ENCODE measurements around the gene USP49.

The USP49 gene

GRCh38 chr6:41818271-41819054, 76.7 kb downstream of the USP49 start:
- Histone ChIP-seq H3K4me1 (ENCODE audit: control insufficient read depth in 2 of 2, insufficient read depth in 1 of 2, low read depth in 1 of 2, low read length in 2 of 2) (no peaks in the 10 kb centered on the region), H3K18ac (ENCODE audit: low read length) (no peak overlapping the region), H2AK5ac (ENCODE audit: low read depth, low read length) (no peak overlapping the region), H3K9me3 (replicated peaks in 1 of 2; ENCODE audit: control insufficient read depth in 2 of 2, insufficient read depth in 1 of 2, low read depth in 1 of 2, low read length in 2 of 2) (no peaks in the 10 kb centered on the region), H4K8ac (ENCODE audit: low read depth, low read length) (no peak overlapping the region), H3K27me3 (ENCODE audit: control insufficient read depth in 3 of 3, insufficient read depth in 3 of 3, low read depth in 1 of 3, low read length in 3 of 3) (no peaks in the 10 kb centered on the region), H2BK5ac (ENCODE audit: low read length) (no peak overlapping the region), H2BK15ac (ENCODE audit: low read length) (no peak overlapping the region), H2BK120ac (ENCODE audit: low read depth, low read length) (no peak overlapping the region), H3K23ac (ENCODE audit: low read depth, low read length, poor library complexity) (no peak overlapping the region), H3K79me1 (ENCODE audit: low read depth, low read length) (no peaks in the 10 kb centered on the region), H3K4ac (ENCODE audit: low read length) (no peak overlapping the region), H2AFZ (ENCODE audit: low read length) (no peak overlapping the region), H3K27ac (replicated peaks; ENCODE audit: low read length) (no peak overlapping the region), H3K36me3 (replicated peaks in 1 of 2; ENCODE audit: control insufficient read depth in 2 of 2, insufficient read depth in 2 of 2, low read length in 2 of 2) (peaks cover 4 to 10% of the 10 kb centered on the region in 2 donors), H4K91ac (ENCODE audit: low read depth, low read length, poor library complexity) (no peak overlapping the region), H2BK12ac (ENCODE audit: low read length) (no peak overlapping the region), H3K4me2 (ENCODE audit: insufficient read depth, low read length, poor library complexity, severe bottlenecking) (no peak overlapping the region), H3K14ac (ENCODE audit: low read length) (no peak overlapping the region), H3K9ac (ENCODE audit: low read depth, low read length, poor library complexity) (no peak overlapping the region), H3K4me3 (ENCODE audit: low read length in 2 of 2) (no peak overlapping the region)
- no peak for DNase-seq (ENCODE audit: low spot score)
- no CpG with 5 or more reads among the region's 4 CpGs for WGBS, 2 donors (ENCODE audit: extremely low coverage in 2 of 2, insufficient read length in 2 of 2, insufficient replicate concordance in 1 of 2)

DNA sequence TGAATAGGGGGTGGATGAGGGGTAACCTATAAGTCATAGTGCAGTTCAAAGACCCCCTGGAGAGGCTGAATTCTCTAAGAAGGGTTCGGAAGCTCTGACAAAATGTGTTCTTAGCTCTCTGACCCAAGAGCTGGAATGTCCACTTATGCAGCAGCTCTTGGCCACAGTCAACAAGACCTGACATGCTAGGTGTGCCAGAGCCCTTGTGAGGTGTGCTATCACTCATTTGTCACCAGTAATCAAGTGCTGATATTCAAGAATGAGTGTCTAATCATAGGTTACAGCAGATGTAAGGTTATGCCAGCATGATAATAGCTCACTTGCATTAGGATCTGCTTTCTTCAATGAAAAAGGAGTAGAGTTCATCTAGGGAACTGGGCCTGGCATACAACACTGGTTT, 79.6 kb downstream of the USP49 start:
- Histone ChIP-seq H3K4me3 (ENCODE audit: low read length in 2 of 2) (no peak overlapping the region), H3K27ac (replicated peaks; ENCODE audit: low read length) (no peak overlapping the region), H3K18ac (ENCODE audit: low read length) (no peak overlapping the region), H3K4me1 (ENCODE audit: control insufficient read depth in 2 of 2, insufficient read depth in 1 of 2, low read depth in 1 of 2, low read length in 2 of 2) (no peaks in the 10 kb centered on the region), H3K23ac (ENCODE audit: low read depth, low read length, poor library complexity) (no peak overlapping the region), H3K14ac (ENCODE audit: low read length) (no peak overlapping the region), H2BK12ac (ENCODE audit: low read length) (no peak overlapping the region), H3K79me1 (ENCODE audit: low read depth, low read length) (no peaks in the 10 kb centered on the region), H2BK15ac (ENCODE audit: low read length) (no peak overlapping the region), H2AFZ (ENCODE audit: low read length) (no peak overlapping the region), H4K8ac (ENCODE audit: low read depth, low read length) (no peak overlapping the region), H3K4ac (ENCODE audit: low read length) (no peak overlapping the region), H4K91ac (ENCODE audit: low read depth, low read length, poor library complexity) (no peak overlapping the region), H2BK5ac (ENCODE audit: low read length) (no peak overlapping the region), H3K9ac (ENCODE audit: low read depth, low read length, poor library complexity) (no peak overlapping the region), H3K36me3 (replicated peaks in 1 of 2; ENCODE audit: control insufficient read depth in 2 of 2, insufficient read depth in 2 of 2, low read length in 2 of 2) (peaks cover 2 to 5% of the 10 kb centered on the region in 2 donors), H3K9me3 (replicated peaks in 1 of 2; ENCODE audit: control insufficient read depth in 2 of 2, insufficient read depth in 1 of 2, low read depth in 1 of 2, low read length in 2 of 2) (no peaks in the 10 kb centered on the region), H3K27me3 (ENCODE audit: control insufficient read depth in 3 of 3, insufficient read depth in 3 of 3, low read depth in 1 of 3, low read length in 3 of 3) (no peaks in the 10 kb centered on the region), H2BK120ac (ENCODE audit: low read depth, low read length) (no peak overlapping the region), H2AK5ac (ENCODE audit: low read depth, low read length) (no peak overlapping the region), H3K4me2 (ENCODE audit: insufficient read depth, low read length, poor library complexity, severe bottlenecking) (no peak overlapping the region)
- no CpG with 5 or more reads among the region's 1 CpG for WGBS, 2 donors (ENCODE audit: extremely low coverage in 2 of 2, insufficient read length in 2 of 2, insufficient replicate concordance in 1 of 2)
- DNase-seq (ENCODE audit: low spot score) = no peak

- Histone ChIP-seq H2BK15ac (ENCODE audit: low read length) (no peak overlapping the region), H2AK5ac (ENCODE audit: low read depth, low read length) (no peak overlapping the region), H3K27ac (replicated peaks; ENCODE audit: low read length) (no peak overlapping the region), H3K18ac (ENCODE audit: low read length) (no peak overlapping the region), H4K8ac (ENCODE audit: low read depth, low read length) (no peak overlapping the region), H2AFZ (ENCODE audit: low read length) (no peak overlapping the region), H3K4me2 (ENCODE audit: insufficient read depth, low read length, poor library complexity, severe bottlenecking) (no peak overlapping the region), H3K9me3 (replicated peaks in 1 of 2; ENCODE audit: control insufficient read depth in 2 of 2, insufficient read depth in 1 of 2, low read depth in 1 of 2, low read length in 2 of 2) (no peaks in the 10 kb centered on the region), H3K4me1 (ENCODE audit: control insufficient read depth in 2 of 2, insufficient read depth in 1 of 2, low read depth in 1 of 2, low read length in 2 of 2) (no peaks in the 10 kb centered on the region), H3K4me3 (ENCODE audit: low read length in 2 of 2) (no peak overlapping the region), H4K91ac (ENCODE audit: low read depth, low read length, poor library complexity) (no peak overlapping the region), H3K23ac (ENCODE audit: low read depth, low read length, poor library complexity) (no peak overlapping the region), H3K4ac (ENCODE audit: low read length) (no peak overlapping the region), H3K36me3 (replicated peaks in 1 of 2; ENCODE audit: control insufficient read depth in 2 of 2, insufficient read depth in 2 of 2, low read length in 2 of 2) (peaks cover 2 to 5% of the 10 kb centered on the region in 2 donors), H2BK5ac (ENCODE audit: low read length) (no peak overlapping the region), H3K79me1 (ENCODE audit: low read depth, low read length) (no peaks in the 10 kb centered on the region), H2BK120ac (ENCODE audit: low read depth, low read length) (no peak overlapping the region), H3K27me3 (ENCODE audit: control insufficient read depth in 3 of 3, insufficient read depth in 3 of 3, low read depth in 1 of 3, low read length in 3 of 3) (no peaks in the 10 kb centered on the region), H3K9ac (ENCODE audit: low read depth, low read length, poor library complexity) (no peak overlapping the region), H2BK12ac (ENCODE audit: low read length) (no peak overlapping the region), H3K14ac (ENCODE audit: low read length) (no peak overlapping the region)
- no CpG with 5 or more reads among the region's 4 CpGs for WGBS, 2 donors (ENCODE audit: extremely low coverage in 2 of 2, insufficient read length in 2 of 2, insufficient replicate concordance in 1 of 2)
- no peak for DNase-seq (ENCODE audit: low spot score)
Measured at GRCh38 chr6:41814629-41815028, 80.5 kb downstream of the USP49 start.

GRCh38 chr6:41813956-41814355, 81.2 kb downstream of the USP49 start:
- no CpG with 5 or more reads among the region's 2 CpGs for WGBS, 2 donors (ENCODE audit: extremely low coverage in 2 of 2, insufficient read length in 2 of 2, insufficient replicate concordance in 1 of 2)

More at GRCh38 chr6:41813956-41814355, 81.2 kb downstream of the USP49 start:
- H3K36me3 ChIP-seq (replicated peaks in 1 of 2; ENCODE audit: control insufficient read depth in 2 of 2, insufficient read depth in 2 of 2, low read length in 2 of 2) = peaks cover 2 to 5% of the 10 kb centered on the region in 2 donors
- H3K9me3 ChIP-seq (replicated peaks in 1 of 2; ENCODE audit: control insufficient read depth in 2 of 2, insufficient read depth in 1 of 2, low read depth in 1 of 2, low read length in 2 of 2) = no peaks in the 10 kb centered on the region
- H3K4me2 ChIP-seq (ENCODE audit: insufficient read depth, low read length, poor library complexity, severe bottlenecking) = no peak overlapping the region
- no peak overlapping the region for H3K14ac ChIP-seq (ENCODE audit: low read length)
- no peak overlapping the region for H2BK15ac ChIP-seq (ENCODE audit: low read length)
- H2AK5ac ChIP-seq (ENCODE audit: low read depth, low read length) = no peak overlapping the region
- H3K23ac ChIP-seq (ENCODE audit: low read depth, low read length, poor library complexity) = no peak overlapping the region
- DNase-seq (ENCODE audit: low spot score) = no peak
- H3K18ac ChIP-seq (ENCODE audit: low read length) = no peak overlapping the region
- H3K79me1 ChIP-seq (ENCODE audit: low read depth, low read length) = no peaks in the 10 kb centered on the region
- no peak overlapping the region for H3K27ac ChIP-seq (replicated peaks; ENCODE audit: low read length)
- no peak overlapping the region for H4K91ac ChIP-seq (ENCODE audit: low read depth, low read length, poor library complexity)
- no peak overlapping the region for H3K9ac ChIP-seq (ENCODE audit: low read depth, low read length, poor library complexity)
- H2BK12ac ChIP-seq (ENCODE audit: low read length) = no peak overlapping the region
- no peak overlapping the region for H2BK120ac ChIP-seq (ENCODE audit: low read depth, low read length)
- H3K4me3 ChIP-seq (ENCODE audit: low read length in 2 of 2) = no peak overlapping the region
- H4K8ac ChIP-seq (ENCODE audit: low read depth, low read length) = no peak overlapping the region
- no peaks in the 10 kb centered on the region for H3K27me3 ChIP-seq (ENCODE audit: control insufficient read depth in 3 of 3, insufficient read depth in 3 of 3, low read depth in 1 of 3, low read length in 3 of 3)
- H3K4ac ChIP-seq (ENCODE audit: low read length) = no peak overlapping the region
- no peaks in the 10 kb centered on the region for H3K4me1 ChIP-seq (ENCODE audit: control insufficient read depth in 2 of 2, insufficient read depth in 1 of 2, low read depth in 1 of 2, low read length in 2 of 2)
- H2AFZ ChIP-seq (ENCODE audit: low read length) = no peak overlapping the region
- H2BK5ac ChIP-seq (ENCODE audit: low read length) = no peak overlapping the region

Data from neuronal stem cell (in vitro differentiated cells).